ENCODE data around the gene CTAGE6. TPM values are rescaled to one million over a fixed set of nuclear protein-coding genes. Genes with fewer than 3 reads are reported as not detected.
"Not testable (repeated sequence)": the region's sequence is repeated elsewhere in the genome, so short reads cannot be mapped to it uniquely, and the experiment has no call there.

The CTAGE6 gene, protein sequence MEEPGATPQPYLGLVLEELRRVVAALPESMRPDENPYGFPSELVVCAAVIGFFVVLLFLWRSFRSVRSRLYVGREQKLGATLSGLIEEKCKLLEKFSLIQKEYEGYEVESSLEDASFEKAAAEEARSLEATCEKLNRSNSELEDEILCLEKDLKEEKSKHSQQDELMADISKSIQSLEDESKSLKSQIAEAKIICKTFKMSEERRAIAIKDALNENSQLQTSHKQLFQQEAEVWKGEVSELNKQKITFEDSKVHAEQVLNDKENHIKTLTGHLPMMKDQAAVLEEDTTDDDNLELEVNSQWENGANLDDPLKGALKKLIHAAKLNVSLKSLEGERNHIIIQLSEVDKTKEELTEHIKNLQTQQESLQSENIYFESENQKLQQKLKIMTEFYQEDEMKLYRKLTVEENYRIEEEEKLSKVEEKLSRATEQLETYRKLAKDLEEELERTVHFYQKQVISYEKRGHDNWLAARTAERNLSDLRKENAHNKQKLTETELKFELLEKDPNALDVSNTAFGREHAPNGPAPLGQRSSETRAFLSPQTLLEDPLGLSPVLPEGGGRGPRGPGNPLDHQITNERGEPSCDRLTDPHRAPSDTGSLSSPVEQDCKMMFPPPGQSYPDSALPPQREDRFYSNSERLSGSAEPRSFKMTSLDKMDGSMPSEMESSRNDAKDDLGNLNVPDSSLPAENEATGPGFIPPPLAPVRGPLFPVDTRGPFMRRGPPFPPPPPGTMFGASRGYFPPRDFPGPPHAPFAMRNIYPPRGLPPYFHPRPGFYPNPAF
- polyA plus RNA-seq, result under 1 TPM in 1 of 3 donors, not detected in 2; 0.03 TPM

GRCh38 chr7:143757596-143757995 is at the start of gene CTAGE6:
Gene CTAGE6, minus strand, starts transcription at chr7:143757696. Its CDS starts 38 bp downstream, at chr7:143757658.
- WGBS, 3 donors, result no CpG with 5 or more reads among the region's 19 CpGs
- H3K27ac ChIP-seq (ENCODE audit: low read depth, low read length), result not testable (repeated sequence)

GRCh38 chr7:143806664-143807071 is 49.2 kb upstream of the CTAGE6 start:
- not testable (repeated sequence) for H3K27ac ChIP-seq (ENCODE audit: low read depth, low read length)
- no CpG with 5 or more reads among the region's 5 CpGs for WGBS, 3 donors

GRCh38 chr7:143797896-143798290 is 40.4 kb upstream of the CTAGE6 start:
- WGBS, 3 donors, result 38 to 87% methylated on average over 1 of the region's 2 CpGs; no CpG with 5 or more reads in 1 of the 3 donors
- H3K27ac ChIP-seq (ENCODE audit: low read depth, low read length), result not testable (repeated sequence)

DNA sequence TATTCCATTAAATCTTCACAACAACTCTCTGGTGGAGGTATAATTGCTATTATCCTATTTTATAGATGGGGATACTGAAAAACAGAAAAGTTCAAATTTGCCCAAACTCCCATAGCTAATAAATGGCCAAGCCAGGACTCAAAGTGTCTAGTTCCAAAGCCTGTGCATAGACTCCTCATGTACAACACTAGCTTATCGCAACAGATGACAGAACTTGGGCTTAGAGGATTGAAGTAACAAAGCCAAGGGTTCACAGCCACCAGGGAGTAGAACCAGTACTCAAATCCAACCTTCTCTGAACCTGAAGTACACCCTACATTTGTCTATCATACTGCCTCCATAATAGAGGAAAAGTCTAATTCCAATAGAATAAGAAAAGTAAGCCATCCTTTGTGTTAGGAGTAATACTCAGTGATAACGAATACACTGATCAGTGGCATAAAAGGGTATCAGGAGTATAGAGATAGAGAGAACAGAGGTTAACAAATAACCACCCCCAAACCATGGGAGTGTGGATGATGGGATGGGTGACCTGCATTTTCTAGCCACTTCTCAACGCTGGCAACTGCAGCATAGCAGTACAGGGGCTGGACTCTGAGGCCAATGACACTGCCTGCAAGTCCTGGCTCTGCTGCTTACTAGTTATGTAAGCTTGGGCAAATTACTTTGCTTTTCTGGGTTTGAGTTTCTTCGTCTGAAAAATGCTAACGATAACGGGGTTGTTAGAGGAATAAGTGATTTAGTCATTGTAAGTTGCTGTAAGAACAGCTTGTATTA is 39.8 kb upstream of the CTAGE6 start:
- not testable (repeated sequence) for H3K27ac ChIP-seq (ENCODE audit: low read depth, low read length)
- 53 to 100% (median 80%) methylated on average over 1 to 4 of the region's 6 CpGs for WGBS, 3 donors

DNA sequence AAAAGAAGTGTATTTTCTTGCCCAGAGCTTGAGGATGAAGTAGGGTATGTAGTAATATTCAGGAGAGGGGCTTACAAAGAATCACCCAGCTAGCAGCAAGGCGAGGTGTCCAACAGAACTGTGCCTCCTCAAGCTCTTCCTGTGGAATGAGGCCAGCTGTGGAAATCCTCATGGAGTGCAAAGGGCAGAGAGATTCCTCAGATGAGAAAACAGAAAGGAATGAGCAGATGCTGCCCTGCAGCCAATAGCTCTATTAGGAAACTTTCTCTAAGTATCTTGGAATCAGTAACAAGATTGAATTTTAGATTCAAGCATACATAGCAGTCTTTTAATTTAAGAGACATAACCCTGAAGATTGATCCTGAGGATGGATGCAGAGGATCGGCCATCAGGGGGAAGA is 38.2 kb upstream of the CTAGE6 start:
- no CpG with 5 or more reads among the region's 2 CpGs for WGBS, 3 donors
- H3K27ac ChIP-seq (ENCODE audit: low read depth, low read length), result not testable (repeated sequence)

GRCh38 chr7:143792633-143793032 is 35.1 kb upstream of the CTAGE6 start:
- 90 to 100% (median 96%) methylated on average over 2 of the region's 2 CpGs for WGBS, 3 donors

GRCh38 chr7:143785415-143786182 is 28.1 kb upstream of the CTAGE6 start:
- WGBS, 3 donors, result no CpG with 5 or more reads among the region's 7 CpGs
- not testable (repeated sequence) for H3K27ac ChIP-seq (ENCODE audit: low read depth, low read length)

More at GRCh38 chr7:143792633-143793032, 35.1 kb upstream of the CTAGE6 start:
- H3K27ac ChIP-seq (ENCODE audit: low read depth, low read length), result not testable (repeated sequence)

GRCh38 chr7:143779591-143779990 is 22.1 kb upstream of the CTAGE6 start:
- H3K27ac ChIP-seq (ENCODE audit: low read depth, low read length), result not testable (repeated sequence)
- WGBS, 3 donors, result 80 to 92% methylated on average over 1 to 2 of the region's 2 CpGs; no CpG with 5 or more reads in 1 of the 3 donors

GRCh38 chr7:143772738-143773468 is 15.4 kb upstream of the CTAGE6 start:
- H3K27ac ChIP-seq (ENCODE audit: low read depth, low read length), result not testable (repeated sequence)
- 92 to 100% (median 92%) methylated on average over 1 of the region's 5 CpGs for WGBS, 3 donors

- H3K27ac ChIP-seq (ENCODE audit: low read depth, low read length), result not testable (repeated sequence)
- 54 to 90% (median 85%) methylated on average over 2 of the region's 2 CpGs for WGBS, 3 donors
Measured at GRCh38 chr7:143767531-143767930, 10.0 kb upstream of the CTAGE6 start.

GRCh38 chr7:143765678-143766077 is 8.2 kb upstream of the CTAGE6 start:
- H3K27ac ChIP-seq (ENCODE audit: low read depth, low read length), result not testable (repeated sequence)
- WGBS, 3 donors, result 0 to 8% (median 4%) methylated on average over 1 of the region's 5 CpGs

DNA sequence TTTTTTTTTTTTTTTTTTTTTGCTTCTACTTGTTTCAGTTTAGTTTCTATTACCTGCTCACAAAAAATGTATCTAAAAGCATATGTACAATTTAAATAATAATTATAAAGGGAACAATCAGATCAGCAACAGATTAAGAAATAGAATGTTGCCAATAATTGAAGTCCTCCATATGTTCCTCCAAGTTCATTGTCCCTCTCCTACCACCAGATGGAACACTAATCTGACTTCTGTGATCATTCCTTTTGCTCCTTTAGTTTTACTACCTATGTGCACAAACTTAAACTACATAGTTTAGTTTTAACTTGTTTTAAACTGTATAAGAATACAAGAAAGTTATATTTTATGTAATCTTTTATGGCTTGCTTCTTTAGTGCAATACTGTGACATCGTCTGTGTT is 5.6 kb upstream of the CTAGE6 start:
- no CpG with 5 or more reads among the region's 1 CpG for WGBS, 3 donors
- H3K27ac ChIP-seq (ENCODE audit: low read depth, low read length), result not testable (repeated sequence)

GRCh38 chr7:143745340-143745739 is 12.2 kb downstream of the CTAGE6 start:
- H3K27ac ChIP-seq (ENCODE audit: low read depth, low read length), result not testable (repeated sequence)
- WGBS, 3 donors, result 55 to 86% (median 79%) methylated on average over 2 of the region's 4 CpGs

- not testable (repeated sequence) for H3K27ac ChIP-seq (ENCODE audit: low read depth, low read length)
- WGBS, 3 donors, result 24 to 26% (median 24%) methylated on average over 5 of the region's 5 CpGs
Measured at GRCh38 chr7:143737037-143737819, 20.3 kb downstream of the CTAGE6 start.

DNA sequence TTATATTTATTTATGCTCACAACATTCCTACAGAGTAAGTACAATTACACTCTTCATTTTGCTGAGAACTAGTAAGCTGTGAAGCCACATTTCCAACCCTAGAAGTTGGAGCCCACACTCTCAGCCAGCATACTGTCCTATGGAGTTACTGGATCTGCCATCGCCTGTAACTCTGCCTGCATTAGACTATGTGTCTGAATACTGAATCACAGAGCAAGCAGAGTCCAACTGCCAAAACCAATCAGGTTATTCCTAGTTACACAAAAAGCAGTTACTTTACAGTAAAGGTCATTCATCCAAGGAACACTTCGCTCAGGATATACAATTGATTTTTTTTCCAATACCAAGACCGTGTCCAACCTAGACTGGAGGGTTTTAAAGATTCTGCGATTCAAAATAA is 21.5 kb downstream of the CTAGE6 start:
- 78 to 94% (median 94%) methylated on average over 4 of the region's 4 CpGs for WGBS, 3 donors
- H3K27ac ChIP-seq (ENCODE audit: low read depth, low read length), result no peak overlapping the region

- 87 to 94% (median 92%) methylated on average over 5 of the region's 5 CpGs for WGBS, 3 donors
- H3K27ac ChIP-seq (ENCODE audit: low read depth, low read length), result no peak overlapping the region
Measured at GRCh38 chr7:143733876-143734275, 23.6 kb downstream of the CTAGE6 start.
